Thymus (tissue), 11 donors: ENCODE results near the gene KCNMB2. TPM values are rescaled to one million over a fixed set of nuclear protein-coding genes. Genes with fewer than 3 reads are reported as not detected.

Experiments used
- DNase-seq, 9 donors: peaks; one replicate each; pipeline ENCODE4 v3.0.0-alpha.2; 2013; ENCODE audit warnings: low spot score in 9 of 9, low read depth in 6 of 9, missing footprints in 1 of 9
- H3K27ac ChIP-seq, 2 donors: one replicate each; pipeline ENCODE4 v1.5.1; 2013; ENCODE audit warnings: control low read depth in 1 of 2, low read depth in 1 of 2, low read length in 1 of 2, mild to moderate bottlenecking in 1 of 2, moderate library complexity in 1 of 2
- H3K27me3 ChIP-seq, 2 donors: one replicate each; pipeline ENCODE4 v1.5.1; 2013; ENCODE audit warnings: low read length in 1 of 2; ENCODE audit not compliant: control insufficient read depth in 2 of 2, insufficient read depth in 1 of 2
- H3K36me3 ChIP-seq, 2 donors: one replicate each; pipeline ENCODE4 v1.5.1; 2013; ENCODE audit warnings: low read length in 1 of 2, mild to moderate bottlenecking in 1 of 2, moderate library complexity in 1 of 2; ENCODE audit not compliant: control insufficient read depth in 2 of 2, insufficient read depth in 2 of 2
- H3K4me1 ChIP-seq, 2 donors: one replicate each; pipeline ENCODE4 v1.5.1; 2013; ENCODE audit warnings: low read length in 2 of 2; ENCODE audit not compliant: control insufficient read depth in 2 of 2, insufficient read depth in 2 of 2
- H3K4me3 ChIP-seq, 2 donors: one replicate each; pipeline ENCODE4 v1.5.1; 2013; ENCODE audit warnings: low read length in 2 of 2, control low read depth in 1 of 2, mild to moderate bottlenecking in 1 of 2
- H3K9me3 ChIP-seq, 2 donors: one replicate each; pipeline ENCODE4 v1.5.1; 2013; ENCODE audit warnings: low read length in 1 of 2, mild to moderate bottlenecking in 1 of 2; ENCODE audit not compliant: control insufficient read depth in 2 of 2, insufficient read depth in 1 of 2
- WGBS: extraction: QIAGEN DNeasy Blood & Tissue Kit; methylation state at CpG from one replicate; pipeline ENCODE4 v1.1.7; 2013; 5-methylcytosine and 5-hydroxymethylcytosine counted together
- polyA plus RNA-seq: library from polyadenylated mRNA; stranded (reverse); fragments of 200-250 nt; gene quantifications from one replicate; pipeline ENCODE4 v1.2.3, GENCODE V29; 2013
- total RNA-seq: library from RNA; stranded (reverse); fragments of 120-200 nt; gene quantifications from one replicate; pipeline ENCODE4 v1.2.4, GENCODE V29; 2013
- donor health status: healthy.

KCNMB2 gene
- total and polyA plus RNA-seq, 2 donors = 0.09 to 0.19 TPM

DNA sequence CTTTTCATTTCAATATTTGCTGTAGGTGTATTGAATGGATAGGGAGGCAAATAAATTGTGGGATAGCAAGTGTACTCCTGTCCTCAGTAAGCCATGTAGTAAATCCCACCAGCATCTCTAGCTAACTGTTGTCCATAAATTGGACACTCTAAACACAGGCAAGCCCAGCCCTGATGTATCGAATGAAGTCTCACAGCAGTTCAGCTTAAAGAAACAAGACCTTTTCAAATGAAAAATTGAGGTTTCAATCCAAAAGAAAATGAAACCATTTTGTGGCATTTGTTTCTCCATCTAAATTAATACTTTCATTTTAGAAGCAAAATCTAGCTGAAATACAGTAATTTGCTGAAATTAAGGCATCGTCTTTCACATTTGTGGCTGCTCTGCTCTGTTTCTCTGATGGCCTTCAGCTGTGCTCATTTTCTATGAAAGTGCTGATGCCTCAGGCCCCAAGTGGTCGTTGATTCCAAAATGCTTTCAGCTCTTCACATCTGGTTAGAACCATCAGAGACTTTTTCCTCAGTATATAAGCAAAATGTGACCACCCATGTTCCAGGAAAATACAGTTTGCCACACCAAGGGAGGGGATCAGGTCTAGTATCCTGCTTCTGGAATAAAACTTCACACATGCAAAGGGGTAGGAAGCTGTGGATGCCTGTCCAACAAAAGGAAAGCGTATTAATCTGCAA lies 290.3 kb downstream of the KCNMB2 start:
- DNase-seq = no peak
- no peaks in the 10 kb centered on the region for H3K36me3 ChIP-seq
- no peaks in the 10 kb centered on the region for H3K9me3 ChIP-seq
- H3K27me3 ChIP-seq = no peaks in the 10 kb centered on the region
- no peak overlapping the region for H3K4me3 ChIP-seq
- 64% methylated on average over 4 of the region's 4 CpGs for WGBS
- H3K4me1 ChIP-seq = no peaks in the 10 kb centered on the region
- no peak overlapping the region for H3K27ac ChIP-seq

GRCh38 chr3:178827285-178827856 lies 291.1 kb downstream of the KCNMB2 start:
- Histone ChIP-seq H3K9me3 (no peaks in the 10 kb centered on the region), H3K4me1 (no peaks in the 10 kb centered on the region), H3K27me3 (no peaks in the 10 kb centered on the region), H3K27ac (no peak overlapping the region), H3K4me3 (no peak overlapping the region), H3K36me3 (no peaks in the 10 kb centered on the region)
- DNase-seq = no peak

DNA sequence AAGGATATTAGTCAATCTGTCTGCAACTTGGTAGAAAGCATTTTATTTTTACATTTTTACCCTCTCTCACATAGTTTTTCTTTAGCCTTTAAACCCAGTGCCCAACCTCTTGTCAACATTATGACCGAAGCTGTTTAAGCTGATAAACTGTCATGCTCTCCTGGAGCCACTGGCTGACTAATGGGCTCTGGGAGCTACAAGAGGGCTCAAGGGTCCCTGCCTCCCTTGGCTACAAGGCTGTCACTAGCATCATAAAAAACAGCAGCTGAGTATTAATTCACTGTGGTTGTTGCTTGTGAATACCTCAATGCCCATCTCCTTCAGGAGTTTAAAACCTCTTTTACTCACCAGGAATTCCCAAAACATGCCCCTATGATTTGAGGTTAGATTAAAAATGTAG lies 297.5 kb downstream of the KCNMB2 start:
- Histone ChIP-seq H3K36me3 (no peaks in the 10 kb centered on the region), H3K27me3 (no peaks in the 10 kb centered on the region), H3K27ac (no peak overlapping the region), H3K9me3 (no peaks in the 10 kb centered on the region), H3K4me1 (no peaks in the 10 kb centered on the region), H3K4me3 (no peak overlapping the region)
- 92% methylated on average over 1 of the region's 1 CpG for WGBS
- no peak for DNase-seq

DNA sequence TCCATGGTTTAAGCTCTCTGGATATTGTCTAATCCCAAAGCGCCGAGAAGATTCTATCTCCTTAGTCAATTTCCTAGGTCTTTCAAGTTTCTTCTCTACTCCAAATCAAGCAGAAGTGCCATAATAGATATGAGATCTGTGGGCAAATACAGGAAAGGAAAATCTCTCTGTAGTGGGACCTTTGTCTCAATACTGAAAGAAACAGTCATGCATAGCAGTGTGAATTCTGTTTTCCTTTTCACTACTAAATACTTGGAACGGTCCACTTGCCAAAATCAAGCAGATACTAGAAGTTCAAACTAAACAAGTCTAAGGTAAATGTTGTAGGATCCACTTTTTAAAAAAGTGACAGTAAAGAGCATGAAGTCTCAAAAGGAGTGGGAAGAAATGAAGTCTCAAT lies 298.8 kb downstream of the KCNMB2 start:
- Histone ChIP-seq H3K27ac (no peak overlapping the region), H3K4me1 (no peaks in the 10 kb centered on the region), H3K9me3 (peaks cover 0 to under 1% of the 10 kb centered on the region in 2 donors), H3K36me3 (no peaks in the 10 kb centered on the region), H3K27me3 (no peaks in the 10 kb centered on the region), H3K4me3 (no peak overlapping the region)
- no peak for DNase-seq
- WGBS = 97% methylated on average over 3 of the region's 3 CpGs

DNA sequence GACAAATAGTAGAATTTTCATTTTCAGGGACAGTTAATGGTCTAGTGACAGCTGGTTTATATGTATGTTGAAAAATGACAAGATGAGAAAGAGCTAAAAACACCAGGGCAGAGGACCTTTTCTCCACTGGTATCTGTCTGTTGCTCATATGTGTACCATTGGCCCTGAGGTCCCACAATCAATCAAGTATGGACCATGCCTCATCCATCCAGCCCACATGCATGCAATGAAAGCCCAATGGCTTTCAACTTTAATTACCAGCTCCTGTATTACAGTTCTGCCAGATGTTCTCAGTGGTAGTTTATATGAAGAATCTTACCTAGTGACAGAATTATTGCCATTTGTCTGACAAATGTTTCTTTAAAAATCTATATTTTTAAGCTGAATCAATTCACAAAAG lies 301.3 kb downstream of the KCNMB2 start:
- DNase-seq = no peak
- no peak overlapping the region for H3K27ac ChIP-seq
- H3K36me3 ChIP-seq = no peaks in the 10 kb centered on the region
- H3K4me3 ChIP-seq = no peak overlapping the region
- H3K4me1 ChIP-seq = no peaks in the 10 kb centered on the region
- peaks cover 0 to 3% of the 10 kb centered on the region in 2 donors for H3K9me3 ChIP-seq
- no peaks in the 10 kb centered on the region for H3K27me3 ChIP-seq

DNA sequence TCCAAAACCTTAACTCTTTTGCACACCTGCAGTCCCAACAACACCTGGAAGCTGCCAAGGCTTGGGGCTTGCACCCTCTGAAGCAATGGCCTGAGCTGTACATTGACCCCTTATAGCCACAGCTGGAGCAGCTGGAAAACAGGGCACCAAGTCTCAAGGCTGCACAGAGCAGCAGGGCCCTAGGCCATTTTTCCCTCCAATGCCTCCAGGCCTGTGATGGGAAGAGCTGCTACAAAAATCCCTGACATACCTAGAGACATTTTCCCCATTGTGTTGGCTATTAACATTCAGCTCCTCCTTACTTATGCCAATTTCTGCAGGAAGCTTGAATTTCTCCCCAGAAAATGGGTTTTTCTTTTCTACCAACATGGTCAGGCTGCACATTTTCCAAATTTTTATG lies 304.4 kb downstream of the KCNMB2 start:
- Histone ChIP-seq H3K27ac (no peak overlapping the region), H3K27me3 (no peaks in the 10 kb centered on the region), H3K36me3 (no peaks in the 10 kb centered on the region), H3K4me3 (no peak overlapping the region), H3K9me3 (peaks cover 0 to 3% of the 10 kb centered on the region in 2 donors), H3K4me1 (no peaks in the 10 kb centered on the region)
- DNase-seq = no peak

DNA sequence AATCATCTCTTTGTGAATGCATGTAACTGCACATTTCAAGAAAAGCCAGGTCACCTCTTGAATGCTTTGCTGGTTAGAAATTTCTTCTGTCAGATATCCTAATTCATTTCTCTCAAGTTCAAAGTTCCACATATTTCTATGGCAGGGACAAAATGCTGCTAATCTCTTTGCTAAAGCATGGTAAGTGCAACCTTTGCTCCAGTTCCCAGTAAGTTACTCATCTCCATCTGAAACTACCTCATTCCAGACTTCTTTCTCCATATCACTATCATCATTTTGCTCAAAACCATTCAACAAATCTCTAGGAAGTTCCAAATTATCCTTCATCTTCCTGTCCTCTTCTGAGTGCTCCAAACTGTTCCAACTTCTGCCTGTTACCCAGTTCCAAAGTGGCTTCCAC lies 304.8 kb downstream of the KCNMB2 start:
- Histone ChIP-seq H3K9me3 (peaks cover 0 to 3% of the 10 kb centered on the region in 2 donors), H3K4me3 (no peak overlapping the region), H3K36me3 (no peaks in the 10 kb centered on the region), H3K27ac (no peak overlapping the region), H3K4me1 (no peaks in the 10 kb centered on the region), H3K27me3 (no peaks in the 10 kb centered on the region)
- DNase-seq = no peak

- DNase-seq = no peak
- Histone ChIP-seq H3K9me3 (peaks cover 0 to 3% of the 10 kb centered on the region in 2 donors), H3K4me1 (no peaks in the 10 kb centered on the region), H3K4me3 (no peak overlapping the region), H3K27me3 (no peaks in the 10 kb centered on the region), H3K27ac (no peak overlapping the region), H3K36me3 (no peaks in the 10 kb centered on the region)
- 93% methylated on average over 2 of the region's 2 CpGs for WGBS
Measured at GRCh38 chr3:178844916-178845315, 308.7 kb downstream of the KCNMB2 start.

DNA sequence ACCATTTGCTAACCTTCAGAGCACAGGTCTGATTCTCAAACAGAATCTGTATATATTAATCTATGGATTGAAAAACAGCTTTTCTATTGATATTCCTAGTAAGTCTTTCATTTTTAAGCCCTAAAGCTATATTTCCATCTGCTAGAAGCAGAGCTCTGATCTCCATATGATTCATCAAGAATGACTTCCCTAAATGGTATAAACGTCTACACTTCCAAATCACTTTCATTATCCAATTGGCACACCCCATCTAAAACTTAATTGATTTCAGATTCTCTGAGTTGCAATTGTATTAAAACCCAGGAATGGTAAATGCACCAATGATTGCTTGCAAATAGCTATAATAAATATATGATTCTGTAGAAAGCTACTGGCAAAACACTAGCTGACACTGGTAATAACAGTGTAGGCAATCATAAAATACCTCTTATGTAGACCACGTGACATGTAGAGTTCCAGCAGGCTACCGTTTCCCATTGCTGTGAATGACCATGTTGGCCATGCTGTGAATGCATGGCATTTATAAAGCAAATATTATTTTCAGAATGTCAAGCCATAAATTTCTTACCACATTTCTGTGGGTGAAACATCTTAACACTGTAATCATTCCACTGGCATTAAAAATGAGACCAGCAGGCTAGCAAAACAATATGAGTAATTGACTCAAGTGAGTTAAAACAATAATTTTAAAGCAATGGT lies 309.3 kb downstream of the KCNMB2 start:
- no peak for DNase-seq
- H3K36me3 ChIP-seq = no peaks in the 10 kb centered on the region
- H3K4me3 ChIP-seq = no peak overlapping the region
- H3K27me3 ChIP-seq = no peaks in the 10 kb centered on the region
- no peak overlapping the region for H3K27ac ChIP-seq
- 75% methylated on average over 3 of the region's 3 CpGs for WGBS
- no peaks in the 10 kb centered on the region for H3K9me3 ChIP-seq
- no peaks in the 10 kb centered on the region for H3K4me1 ChIP-seq
